IMR-90 (cell line): Measurements from ENCODE around the gene NTM. TPM values are rescaled to one million over a fixed set of nuclear protein-coding genes. Genes with fewer than 3 reads are reported as not detected.

Experiments used
- ATAC-seq: fragments of 200-7000 bp; cut with Tn5 transposase; 2 replicates; pipeline ENCODE4 v1.9.1; 2020; ENCODE audit warnings: low read depth, mild to moderate bottlenecking, moderate library complexity
- BruUV-seq: library from RNA; stranded (reverse); fragments of 400-500 nt; replicated peaks from 2 replicates; lab custom pipeline; 2021; lab: Mats Ljungman, UMichigan
- CTCF ChIA-PET: fragments of 300-600 bp; formaldehyde crosslinking; extraction: SDS; loops from one replicate; lab custom pipeline; 2021; ENCODE audit warnings: antibody characterized with exemption; lab: Yijun Ruan, JAX
- POLR2A ChIA-PET: fragments of 300-600 bp; sonication (Branson Sonifier 250); formaldehyde crosslinking; loops from one replicate; lab custom pipeline; 2022; ENCODE audit warnings: antibody characterized with exemption; ENCODE audit not compliant: unreplicated experiment; lab: Charles Lee
- DNase-seq: peaks from one replicate; pipeline ENCODE4 v3.0.0; 2013
- H2AFZ ChIP-seq: replicated peaks from 2 replicates; pipeline ENCODE3; 2013; ENCODE audit warnings: low read length, mild to moderate bottlenecking; ENCODE audit not compliant: poor library complexity
- H2AK5ac ChIP-seq: 2 replicates; pipeline ENCODE4 v1.6.1; 2013; ENCODE audit warnings: low read depth, low read length, inconsistent platforms
- H2AK9ac ChIP-seq: replicated peaks from 2 replicates; pipeline ENCODE3; 2013; ENCODE audit warnings: mild to moderate bottlenecking, low read depth, low read length, moderate library complexity; ENCODE audit not compliant: poor library complexity
- H2BK120ac ChIP-seq: 2 replicates; pipeline ENCODE4 v1.6.1; 2013; ENCODE audit warnings: low read depth, low read length, inconsistent platforms
- H2BK15ac ChIP-seq: 3 replicates; pipeline ENCODE4 v1.6.1; 2013; ENCODE audit warnings: low read depth, low read length, inconsistent platforms
- H2BK20ac ChIP-seq: 2 replicates; pipeline ENCODE4 v1.6.1; 2013; ENCODE audit warnings: low read depth, mild to moderate bottlenecking, inconsistent platforms, low read length, moderate library complexity
- H2BK5ac ChIP-seq: 2 replicates; pipeline ENCODE4 v1.6.1; 2013; ENCODE audit warnings: mild to moderate bottlenecking, low read depth, low read length, inconsistent platforms; ENCODE audit not compliant: poor library complexity, severe bottlenecking
- H3K14ac ChIP-seq: replicated peaks from 2 replicates; pipeline ENCODE4 v1.6.1; 2013; ENCODE audit warnings: low read depth, low read length, inconsistent platforms
- H3K18ac ChIP-seq: 2 replicates; pipeline ENCODE4 v1.6.1; 2013; ENCODE audit warnings: low read depth, low read length, control low read depth
- H3K23ac ChIP-seq: 2 replicates; pipeline ENCODE4 v1.6.1; 2013; ENCODE audit warnings: low read depth, low read length, inconsistent platforms
- H3K27ac ChIP-seq: 2 replicates; pipeline ENCODE4 v1.5.1; 2013; ENCODE audit warnings: mild to moderate bottlenecking, control low read depth, low read length; ENCODE audit not compliant: insufficient read depth
- H3K27me3 ChIP-seq: 2 replicates; pipeline ENCODE4 v1.6.1; 2013; ENCODE audit warnings: low read length; ENCODE audit not compliant: control insufficient read depth, insufficient read depth
- H3K36me3 ChIP-seq: 2 replicates; pipeline ENCODE4 v1.6.1; 2013; ENCODE audit warnings: low read length, mixed read lengths; ENCODE audit not compliant: control insufficient read depth, insufficient read depth
- H3K4ac ChIP-seq: 2 replicates; pipeline ENCODE4 v1.6.1; 2013; ENCODE audit warnings: low read depth, low read length, inconsistent platforms
- H3K4me1 ChIP-seq: 2 replicates; pipeline ENCODE4 v1.6.1; 2013; ENCODE audit warnings: low read length, mixed read lengths; ENCODE audit not compliant: control insufficient read depth, insufficient read depth
- H3K4me2 ChIP-seq: 2 replicates; pipeline ENCODE4 v1.6.1; 2013; ENCODE audit warnings: low read depth, mild to moderate bottlenecking, control low read depth, low read length, moderate library complexity
- H3K4me3 ChIP-seq: 2 replicates; pipeline ENCODE4 v1.5.1; 2013; ENCODE audit warnings: low read depth, mild to moderate bottlenecking, control low read depth, low read length, moderate library complexity; ENCODE audit not compliant: insufficient read depth
- H3K56ac ChIP-seq: 2 replicates; pipeline ENCODE4 v1.6.1; 2013; ENCODE audit warnings: low read length, inconsistent platforms; ENCODE audit not compliant: insufficient read depth; ENCODE audit errors: extremely low read depth
- H3K79me1 ChIP-seq, 2 experiments: 2 replicates each; pipeline ENCODE4 v1.6.1; 2013; ENCODE audit warnings: low read length in 2 of 2, inconsistent platforms in 1 of 2, low read depth in 1 of 2
- H3K9ac ChIP-seq: 2 replicates; pipeline ENCODE4 v1.6.1; 2013; ENCODE audit warnings: low read depth, low read length, control low read depth
- H3K9me1 ChIP-seq: 2 replicates; pipeline ENCODE4 v1.6.1; 2013; ENCODE audit warnings: low read length, inconsistent platforms; ENCODE audit not compliant: insufficient read depth
- H3K9me3 ChIP-seq: 2 replicates; pipeline ENCODE4 v1.6.1; 2013; ENCODE audit warnings: low read length; ENCODE audit not compliant: control insufficient read depth, insufficient read depth
- H4K20me1 ChIP-seq: 2 replicates; pipeline ENCODE4 v1.6.1; 2013; ENCODE audit warnings: low read length, inconsistent platforms; ENCODE audit not compliant: insufficient read depth
- H4K5ac ChIP-seq: 2 replicates; pipeline ENCODE4 v1.6.1; 2013; ENCODE audit warnings: mild to moderate bottlenecking, low read depth, low read length, control low read depth
- H4K8ac ChIP-seq, 2 experiments: 2 replicates each; pipeline ENCODE4 v1.6.1; 2013; ENCODE audit warnings: low read depth in 2 of 2, low read length in 2 of 2, control low read depth in 1 of 2, inconsistent platforms in 1 of 2
- H4K91ac ChIP-seq: 2 replicates; pipeline ENCODE4 v1.6.1; 2013; ENCODE audit warnings: low read depth, low read length, inconsistent platforms; ENCODE audit not compliant: insufficient read depth
- BHLHE40 ChIP-seq: fragments of 150-350 bp; IDR thresholded peaks from 2 replicates; pipeline ENCODE4 v1.6.1; 2016; ENCODE audit warnings: mild to moderate bottlenecking, low read depth, low read length
- CHD1 ChIP-seq: IDR thresholded peaks from 2 replicates; pipeline ENCODE4 v1.6.1; 2012; ENCODE audit warnings: low read depth, low read length, improper control_type of control experiment
- MXI1 ChIP-seq: IDR thresholded peaks from 2 replicates; pipeline ENCODE4 v1.6.1; 2012; ENCODE audit warnings: low read depth, mild to moderate bottlenecking, low read length, moderate library complexity, borderline replicate concordance
- NFE2L2 ChIP-seq: fragments of 150-350 bp; IDR thresholded peaks from 2 replicates; pipeline ENCODE4 v1.6.1; 2016; ENCODE audit warnings: low read depth, mild to moderate bottlenecking, low read length
- POLR2A ChIP-seq: IDR thresholded peaks from 2 replicates; pipeline ENCODE4 v1.6.1; 2012; ENCODE audit warnings: mild to moderate bottlenecking, low read depth, low read length
- SMC3 ChIP-seq: fragments of 150-350 bp; IDR thresholded peaks from 2 replicates; pipeline ENCODE4 v1.6.1; 2016; ENCODE audit warnings: low read depth, mild to moderate bottlenecking, antibody characterized with exemption, low read length, moderate library complexity
- WGBS, 2 experiments: methylation state at CpG; one replicate each; pipeline versions ENCODE4 v1.1.5 to v1.1.7; 2013; ENCODE audit warnings: missing lambda C conversion rate in 2 of 2; ENCODE audit not compliant: insufficient read length in 1 of 2; ENCODE audit errors: extremely low coverage in 2 of 2; 5-methylcytosine and 5-hydroxymethylcytosine counted together
- dilution Hi-C: fragments of 300-500 bp; cut with HindIII; formaldehyde crosslinking; loops from one replicate; pipeline ENCODE4 v1.14.3; 2018; ENCODE audit warnings: low sequenced_read_pairs; ENCODE audit not compliant: unreplicated experiment
- in situ Hi-C: fragments of 300-500 bp; cut with MboI; formaldehyde crosslinking; loops from 3 replicates; pipeline ENCODE4 v1.14.3; 2019; ENCODE audit warnings: low sequenced_read_pairs, inconsistent platforms, mixed read lengths
- intact Hi-C: fragments of 100-400 bp; cut with micrococcal nuclease; formaldehyde crosslinking; loops from 2 replicates; pipeline ENCODE4 v1.10.0; 2022
- polyA plus RNA-seq, 3 experiments: library from polyadenylated mRNA; depleted of rRNA; stranded (reverse); fragments of >200 nt; gene quantifications; 2 replicates each; pipeline ENCODE4 v1.2.3, GENCODE V29; 2012; ENCODE audit warnings: low replicate concordance in 1 of 3
- total RNA-seq: library from RNA; depleted of rRNA; stranded (reverse); fragments of >200 nt; gene quantifications from 2 replicates; pipeline ENCODE4 v1.2.3, GENCODE V29; 2012

Gene NTM
- total and polyA plus RNA-seq, 2 of the 4 experiments (the other 2 are of a cell fraction): 19.5 to 25.5 TPM

- Histone ChIP-seq H3K9me3 (no peaks in the 10 kb centered on the region), H3K4me3 (no peak overlapping the region), H3K79me1 (no peaks in the 10 kb centered on the region), H3K4me1 (no peaks in the 10 kb centered on the region), H2BK5ac (no peak overlapping the region), H2BK120ac (no peak overlapping the region), H3K4ac (no peak overlapping the region), H4K91ac (no peak overlapping the region), H3K23ac (no peak overlapping the region), H3K9me1 (0 out of 2 replicates have a peak, but pooled peaks cover 4% of the 10 kb centered on the region), H3K4me2 (no peak overlapping the region), H2AK5ac (no peak overlapping the region), H3K9ac (no peak overlapping the region), H3K27me3 (peaks cover 26% of the 10 kb centered on the region), H4K20me1 (no peaks in the 10 kb centered on the region), H4K5ac (no peak overlapping the region), H3K36me3 (no peaks in the 10 kb centered on the region), H3K56ac (no peak overlapping the region), H2AK9ac (no peak overlapping the region), H3K18ac (no peak overlapping the region), H3K27ac (no peak overlapping the region), H2BK15ac (no peak overlapping the region), H2AFZ (no peak overlapping the region), H3K14ac (no peak overlapping the region), H4K8ac (no peak overlapping the region), H2BK20ac (no peak overlapping the region)
- intact Hi-C loops (no loop called here), dilution Hi-C loops (no loop called here), in situ Hi-C loops (no loop called here)
- POLR2A ChIA-PET: no interaction called here
- no TSS peak for BruUV-seq
- DNase-seq (no peak), ATAC-seq (no peak)
- CTCF ChIA-PET: no interaction called here
- no peak for TF ChIP-seq POLR2A
- no peak for TF ChIP-seq NFE2L2
- no peak for TF ChIP-seq CHD1
- no peak for TF ChIP-seq MXI1
- TF ChIP-seq BHLHE40: no peak
- no peak for TF ChIP-seq SMC3
- whole genome bisulfite sequencing, 2 experiments: 59% methylated on average over 6 of the region's 9 CpGs; no CpG with 5 or more reads in 1 of the 2 experiments
These were observed 311.5 kb downstream of the NTM start for GRCh38 chr11:131681920-131682319.
